ENCODE measurements around the gene AHRR. TPM values are rescaled to one million over a fixed set of nuclear protein-coding genes. Genes with fewer than 3 reads are reported as not detected.
"Not testable (repeated sequence)": the region's sequence is repeated elsewhere in the genome, so short reads cannot be mapped to it uniquely, and the experiment has no call there.

The AHRR gene
- total RNA-seq, 2 experiments from 2014 or later = 20.1 to 20.7 TPM

- ChIA-PET CTCF (no interaction called here), POLR2A (interaction anchor here (1.0 kb wide), 1 partner anchor 9 kb away, joined by 4 read pairs; no protein-coding TSS in a partner anchor)
Measured at GRCh38 chr5:386432-387341, 65.2 kb downstream of the AHRR start.

DNA sequence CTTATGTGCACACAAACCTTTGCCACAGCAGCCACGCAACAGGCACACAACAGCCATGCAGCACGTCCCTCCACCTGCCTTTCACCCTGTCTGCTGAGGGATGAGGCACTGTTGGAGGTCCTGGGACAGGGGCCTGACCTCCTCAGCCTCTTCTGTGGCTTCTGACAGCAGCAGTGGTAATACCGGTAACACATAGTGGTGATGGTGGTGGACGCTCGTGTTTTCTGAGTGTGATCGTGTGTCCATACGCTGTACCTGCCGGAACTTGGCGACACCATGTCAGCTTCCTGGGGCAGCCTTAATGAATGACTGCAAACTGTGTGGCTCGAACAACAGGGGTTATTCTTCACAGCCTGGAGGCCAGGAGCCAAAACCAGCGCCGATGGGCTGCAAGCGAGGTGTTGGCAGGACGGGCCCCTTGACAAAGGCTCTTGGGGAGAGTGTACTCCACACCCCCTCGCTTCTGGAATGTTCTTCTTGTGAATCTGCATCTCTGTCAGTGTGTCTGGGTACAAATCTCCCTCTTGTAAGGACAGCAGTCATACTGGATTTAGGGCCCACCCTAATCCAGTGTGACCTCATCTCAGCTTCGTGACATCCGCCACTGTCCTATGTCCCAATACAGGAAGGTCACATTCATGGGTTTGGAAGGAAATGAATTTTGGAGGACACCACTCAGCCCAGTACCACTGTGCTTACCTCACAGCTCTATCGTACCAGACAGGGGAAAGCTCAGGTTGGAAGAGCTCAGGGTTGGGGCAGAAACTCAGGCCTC, 66.2 kb downstream of the AHRR start:
- ChIA-PET POLR2A (no interaction called here), CTCF (no interaction called here)

DNA sequence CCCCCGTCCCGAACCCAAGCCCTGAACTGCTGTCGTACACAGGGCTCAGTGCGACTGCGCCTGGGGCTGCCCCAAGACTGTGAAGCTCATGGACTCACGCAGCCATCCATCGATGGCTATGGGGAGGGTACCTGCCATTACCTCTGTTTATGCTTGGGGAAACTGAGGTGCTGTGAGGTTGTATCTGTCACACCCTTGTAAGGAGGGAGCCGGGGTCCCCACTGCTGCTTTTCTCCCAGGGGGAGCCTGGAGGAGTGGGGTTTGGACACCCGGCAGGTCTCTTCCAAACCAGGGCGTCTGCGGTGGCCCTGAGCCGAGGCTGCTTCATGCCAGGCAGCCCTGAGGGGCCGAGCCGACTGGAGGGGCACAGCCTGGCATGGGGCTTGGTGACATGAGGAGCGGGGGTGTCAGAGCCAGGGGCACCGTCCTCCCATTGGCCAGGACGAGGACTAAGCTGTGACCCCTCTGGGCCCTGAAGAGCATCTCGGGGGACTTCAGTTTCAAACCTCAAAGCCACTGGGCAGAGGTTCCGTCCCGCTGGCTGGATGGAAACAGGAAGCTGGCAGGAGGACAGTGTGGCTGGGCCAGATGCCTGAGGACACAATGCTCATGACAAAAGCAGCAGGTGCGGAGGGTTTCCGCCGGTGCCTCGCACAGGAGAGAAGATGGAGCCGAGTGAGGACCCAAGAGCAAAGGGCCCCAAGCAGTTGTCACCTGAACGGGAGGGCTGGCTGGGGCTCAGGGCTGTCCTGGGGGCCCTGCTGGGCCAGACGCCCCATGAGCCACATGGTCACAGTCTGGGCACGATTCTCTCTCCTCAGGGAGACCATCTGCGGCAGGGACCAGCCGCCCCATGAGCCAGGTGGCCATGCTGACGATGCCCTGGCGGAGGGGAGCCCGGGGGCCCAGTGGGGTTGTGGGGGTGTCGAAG, 67.0 kb downstream of the AHRR start:
- POLR2A ChIA-PET = no interaction called here
- CTCF ChIA-PET = no interaction called here

DNA sequence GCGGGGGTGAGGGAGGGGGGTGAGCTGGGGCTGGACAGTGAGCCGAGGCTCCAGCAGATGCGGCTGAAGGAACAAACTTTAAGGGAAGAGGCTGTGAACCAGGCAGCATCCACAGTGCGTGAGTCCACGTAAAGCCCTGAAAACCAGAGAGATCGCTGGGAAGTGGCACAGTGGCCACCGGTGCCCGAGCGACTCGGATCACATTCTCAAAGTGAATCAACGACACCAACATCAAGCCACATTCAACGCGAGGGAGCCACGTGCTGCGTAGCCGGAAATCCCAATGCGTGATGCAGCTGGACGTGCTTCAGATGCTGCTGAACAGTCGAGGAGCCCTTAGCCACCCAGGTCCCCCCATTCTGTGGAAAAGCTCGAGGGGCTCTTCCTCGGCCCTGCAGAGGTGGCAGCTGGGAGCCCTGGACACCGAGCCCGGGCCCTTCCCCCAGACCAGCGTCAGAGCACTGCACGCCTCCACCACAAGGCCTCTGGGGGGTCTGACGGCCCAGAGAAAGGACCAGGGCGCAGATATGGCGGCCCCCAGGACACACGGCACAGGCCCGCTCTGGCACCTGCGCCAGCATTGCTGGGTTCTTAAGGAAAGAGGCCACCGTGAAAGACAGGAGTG, 67.8 kb downstream of the AHRR start:
- POLR2A ChIA-PET = no interaction called here
- CTCF ChIA-PET = no interaction called here

DNA sequence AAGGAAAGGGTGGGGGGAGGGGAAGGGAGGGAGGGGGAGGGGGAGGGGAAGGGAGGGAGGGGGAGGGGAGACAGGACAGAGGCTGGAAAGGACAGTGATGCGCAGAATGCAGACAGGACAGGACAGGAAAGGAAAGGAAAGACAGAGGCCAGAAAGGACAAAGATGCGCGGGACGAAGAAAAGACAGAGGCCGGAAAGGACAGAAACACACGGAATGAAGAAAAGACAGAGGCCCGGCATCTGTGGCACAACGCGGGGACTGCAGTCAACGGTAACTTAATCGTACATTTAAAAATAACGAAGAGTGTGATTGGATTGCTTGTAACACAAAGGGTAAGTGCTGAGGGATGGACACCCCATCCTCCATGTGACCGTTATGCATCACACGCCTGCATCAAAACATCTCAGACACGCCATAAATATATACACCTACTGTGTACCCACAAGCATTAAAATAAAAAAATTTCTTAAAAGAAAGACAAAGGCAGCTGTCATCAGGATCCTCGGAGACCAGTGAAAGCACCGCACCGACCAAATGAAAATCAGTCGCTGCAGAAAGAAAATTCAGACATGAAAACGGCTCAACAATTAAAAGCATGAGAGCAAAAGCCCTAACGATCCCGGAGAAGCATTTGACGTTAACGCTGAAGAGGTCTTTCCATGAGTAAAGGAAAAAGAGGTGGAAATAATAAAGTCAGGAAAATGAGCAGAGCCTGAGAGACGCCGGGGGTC, 68.5 kb downstream of the AHRR start:
- ChIA-PET POLR2A (no interaction called here), CTCF (no interaction called here)

GRCh38 chr5:390623-391491, 69.3 kb downstream of the AHRR start:
- POLR2A ChIA-PET = no interaction called here
- CTCF ChIA-PET = no interaction called here

- CTCF ChIA-PET = interaction anchor here (0.8 to 1.0 kb wide), 3 partner anchors 9 to 21 kb away, joined by 3 read pairs; no protein-coding TSS in a partner anchor
- POLR2A ChIA-PET = interaction anchor here (0.8 to 1.0 kb wide), 3 partner anchors 12 to 19 kb away, joined by 4 to 5 read pairs (median 5); no protein-coding TSS in a partner anchor
Measured at GRCh38 chr5:392431-392988, 71.0 kb downstream of the AHRR start.

- CTCF ChIA-PET = no interaction called here
- POLR2A ChIA-PET = no interaction called here
Measured at GRCh38 chr5:393846-394275, 72.3 kb downstream of the AHRR start.

DNA sequence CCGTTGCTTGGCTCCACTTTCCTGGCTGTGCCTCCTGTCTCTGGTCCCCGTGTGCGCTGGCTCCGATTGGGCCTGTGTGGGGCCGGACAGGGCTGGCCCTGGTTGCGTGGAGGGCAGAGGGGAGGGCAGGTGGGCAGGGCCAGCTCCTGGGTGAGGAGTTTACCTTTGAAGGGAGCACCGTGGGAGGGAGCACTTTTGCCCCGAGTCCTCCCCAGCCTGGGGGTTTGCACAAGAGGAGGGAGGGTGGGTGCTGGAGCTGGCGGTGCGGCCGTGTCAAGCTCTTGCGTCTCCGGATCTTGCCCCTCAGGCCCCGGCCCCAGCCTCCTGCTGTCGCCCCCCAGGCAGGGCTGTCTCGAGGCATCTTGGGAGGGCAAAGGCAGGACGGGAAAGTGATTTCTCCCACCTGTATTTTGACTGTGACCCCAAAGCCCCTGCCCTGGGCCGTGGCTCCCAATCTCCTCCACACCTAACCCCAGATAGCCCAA, 73.2 kb downstream of the AHRR start:
- CTCF ChIA-PET = no interaction called here

DNA sequence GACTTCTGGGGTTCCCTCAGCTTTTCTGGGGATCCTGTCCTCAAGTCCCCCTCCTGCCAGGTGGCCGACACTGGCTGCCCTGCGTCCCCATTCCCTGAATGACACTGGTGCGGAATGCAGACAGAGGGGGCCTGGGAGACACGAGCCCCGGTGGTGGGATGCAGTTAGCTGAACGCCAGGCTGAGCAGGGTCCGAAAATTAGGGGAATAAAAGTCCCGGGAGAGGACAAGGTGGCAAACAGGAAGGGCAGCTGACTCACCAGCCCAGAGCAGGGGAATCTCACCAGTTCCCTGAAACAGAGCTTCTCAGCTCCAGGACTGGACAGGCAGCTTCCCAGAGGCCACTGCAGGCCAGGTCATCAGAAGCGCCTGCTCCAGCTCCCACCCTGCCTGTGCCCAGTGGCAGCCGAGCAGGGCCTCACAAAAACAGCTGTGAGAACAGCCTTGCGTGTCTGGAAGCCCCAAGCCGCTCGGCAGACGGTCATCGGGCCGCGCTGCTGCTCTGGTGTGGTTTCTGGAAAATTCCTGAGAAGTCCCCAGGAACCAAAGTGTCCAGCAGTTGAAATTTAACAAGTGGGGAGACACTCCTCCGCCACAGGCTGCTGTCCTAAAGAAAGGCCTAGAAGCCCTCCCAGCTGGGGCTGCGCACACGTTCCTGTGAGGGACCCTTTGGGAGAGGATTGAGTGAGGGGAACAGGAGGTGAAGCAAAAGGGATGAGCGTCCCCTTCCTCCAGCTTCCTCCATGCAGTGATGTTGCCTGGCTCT, 73.8 kb downstream of the AHRR start:
- POLR2A ChIA-PET = no interaction called here

More for the DNA sequence above, 73.2 kb downstream of the AHRR start:
- POLR2A ChIA-PET = no interaction called here

DNA sequence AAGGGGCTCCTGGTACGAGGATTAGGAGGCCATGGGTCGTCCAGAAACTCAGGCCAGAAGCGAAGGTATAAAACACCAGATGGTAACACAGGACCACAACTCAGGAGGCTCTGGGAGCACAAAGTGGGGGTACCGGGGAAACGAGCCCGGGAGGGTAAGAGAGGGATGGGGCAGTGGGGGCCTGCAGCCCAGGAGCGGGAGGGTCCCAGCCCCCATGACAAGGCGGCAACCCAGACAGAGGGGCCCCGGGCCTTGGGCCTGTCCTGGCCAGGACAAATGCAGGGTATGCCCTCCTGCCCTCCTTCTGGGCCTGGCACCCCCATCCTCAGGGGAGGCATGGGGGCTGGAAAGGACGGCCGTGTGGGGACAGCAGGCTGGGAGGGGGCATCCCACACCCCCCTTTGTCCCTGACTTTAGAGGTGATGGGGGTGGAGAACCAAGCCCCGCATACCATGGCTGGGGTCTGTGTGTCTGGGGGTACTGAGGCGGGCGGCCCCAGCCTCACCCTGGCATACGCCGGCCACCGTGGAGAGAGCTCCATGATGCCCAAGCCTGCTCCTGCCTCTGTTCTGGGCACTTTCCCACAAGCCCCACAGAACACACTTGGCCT, 74.5 kb downstream of the AHRR start:
- ChIA-PET POLR2A (no interaction called here), CTCF (no interaction called here)

More for the DNA sequence above, 73.8 kb downstream of the AHRR start:
- CTCF ChIA-PET = no interaction called here

DNA sequence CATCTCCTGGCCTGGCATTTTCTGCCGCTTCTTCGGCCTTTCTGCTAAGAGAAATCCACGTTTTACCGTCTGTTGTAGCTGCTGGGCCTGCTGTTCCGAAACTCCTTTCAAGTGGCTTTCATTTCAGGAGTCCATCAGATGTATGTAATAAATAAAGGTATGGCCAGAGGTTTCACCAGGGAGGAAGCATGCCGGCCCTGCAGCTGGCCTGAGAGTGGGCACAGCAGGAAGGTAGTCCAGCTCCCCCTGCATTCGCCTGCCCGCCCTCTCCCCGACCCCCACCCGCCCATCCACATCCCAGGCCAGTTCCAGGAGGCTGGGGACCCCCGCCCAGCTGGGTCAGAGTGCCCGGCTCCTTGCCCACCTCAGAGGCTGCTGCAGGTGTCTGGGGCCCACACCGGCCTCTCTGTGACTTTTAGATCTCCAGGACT, 75.0 kb downstream of the AHRR start:
- ChIA-PET POLR2A (no interaction called here), CTCF (no interaction called here)

GRCh38 chr5:398141-398474, 76.6 kb downstream of the AHRR start:
- CTCF ChIA-PET, POLR2A ChIA-PET: not testable (repeated sequence)

DNA sequence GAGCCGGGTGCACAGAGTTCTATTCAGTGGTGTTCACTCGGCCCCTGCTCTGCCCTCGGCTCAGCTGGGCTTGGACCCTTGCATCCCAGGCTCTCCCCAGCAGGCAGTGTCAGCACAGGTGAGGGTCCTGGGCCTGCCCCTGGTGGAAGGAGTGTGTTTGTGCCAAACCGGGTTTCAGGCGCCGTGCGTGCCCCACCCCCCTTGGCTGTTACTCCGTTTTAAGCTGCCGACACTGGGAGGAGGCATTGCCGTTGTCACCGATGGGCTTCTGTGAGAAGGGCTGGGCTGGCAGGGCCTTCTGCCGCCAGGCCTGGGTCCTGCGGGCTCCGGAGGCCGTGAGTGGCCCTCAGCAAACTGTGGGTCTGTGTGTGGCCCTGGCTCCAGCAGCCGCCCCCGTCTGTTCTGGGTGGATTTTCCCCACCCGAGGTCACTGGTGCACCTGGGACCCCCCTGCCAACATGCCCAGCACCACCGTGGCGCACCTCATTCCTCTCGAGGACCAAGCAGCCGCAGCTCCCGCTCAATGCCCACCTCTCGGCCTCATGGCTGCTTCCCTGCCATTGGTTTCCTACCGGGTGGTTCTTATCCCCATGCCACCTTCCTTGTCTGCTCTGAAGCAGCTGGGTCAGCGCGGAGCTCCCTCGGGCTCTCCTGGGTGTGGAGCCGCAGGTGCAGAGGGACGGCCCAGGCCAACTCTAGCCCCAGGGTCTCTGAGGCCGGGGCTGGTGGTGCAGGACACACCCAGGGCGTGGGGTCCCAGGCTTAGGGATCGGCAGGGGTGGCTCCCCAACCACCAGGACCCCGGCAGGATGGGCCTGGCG, 77.2 kb downstream of the AHRR start:
- ChIA-PET POLR2A (no interaction called here), CTCF (no interaction called here)
